ENCODE measurements around the gene EYS.

The EYS gene

GRCh38 chr6:63864671-63865318, 1842.2 kb downstream of the EYS start:
- TF ChIP-seq ZFX (IDR thresholded peaks at IDR 0.05) (no peak), CTCF (conservative IDR thresholded peaks at IDR 0.05) (no peak)

GRCh38 chr6:63864061-63864460, 1843.0 kb downstream of the EYS start:
- no peak overlapping the region for H3K27ac ChIP-seq
- no peak for TF ChIP-seq CTCF (conservative IDR thresholded peaks at IDR 0.05)
- no peak for TF ChIP-seq ZFX (IDR thresholded peaks at IDR 0.05)

More at GRCh38 chr6:63864671-63865318, 1842.2 kb downstream of the EYS start:
- H3K27ac ChIP-seq = no peak overlapping the region

GRCh38 chr6:63862486-63863198, 1844.4 kb downstream of the EYS start:
- TF ChIP-seq ZFX (IDR thresholded peaks at IDR 0.05) (no peak), CTCF (conservative IDR thresholded peaks at IDR 0.05) (no peak)
- no peak overlapping the region for H3K27ac ChIP-seq

- TF ChIP-seq CTCF (conservative IDR thresholded peaks at IDR 0.05) (no peak), ZFX (IDR thresholded peaks at IDR 0.05) (no peak)
- H3K27ac ChIP-seq = no peak overlapping the region
Measured at GRCh38 chr6:63859528-63859927, 1847.5 kb downstream of the EYS start.

- TF ChIP-seq CTCF (conservative IDR thresholded peaks at IDR 0.05) = no peak
- TF ChIP-seq ZFX (IDR thresholded peaks at IDR 0.05) = no peak
- H3K27ac ChIP-seq = no peak overlapping the region
Measured at GRCh38 chr6:63858691-63859090, 1848.3 kb downstream of the EYS start.

- TF ChIP-seq CTCF (conservative IDR thresholded peaks at IDR 0.05) = no peak
- TF ChIP-seq ZFX (IDR thresholded peaks at IDR 0.05) = no peak
- H3K27ac ChIP-seq = no peak overlapping the region
Measured at GRCh38 chr6:63856271-63856670, 1850.8 kb downstream of the EYS start.

- TF ChIP-seq ZFX (IDR thresholded peaks at IDR 0.05) = no peak
- no peak for TF ChIP-seq CTCF (conservative IDR thresholded peaks at IDR 0.05)
- H3K27ac ChIP-seq = no peak overlapping the region
Measured at GRCh38 chr6:63844287-63844686, 1862.7 kb downstream of the EYS start.

Measured in C4-2B (cell line).